Measurements from ENCODE around the gene RND3. TPM values are rescaled to one million over a fixed set of nuclear protein-coding genes. Genes with fewer than 3 reads are reported as not detected.

RND3 gene
- total and polyA plus RNA-seq, 10 of the 15 experiments (the other 5 are each of a cell fraction or from before 2014, with no cell fraction given): 0.38 to 18.3 (median 0.93) TPM

GRCh38 chr2:150426315-150426714 lies 61.2 kb downstream of the RND3 start:
- ATAC-seq: peak; percentile 63
- no peak overlapping the region for H3K4me3 ChIP-seq
- POLR2A ChIA-PET: interaction anchor here (0.6 to 1.3 kb wide), 2 partner anchors 15 to 50 kb away, joined by 3 to 4 read pairs; no protein-coding TSS in a partner anchor
- no peak overlapping the region for H3K4me2 ChIP-seq (ENCODE audit: control insufficient read depth, insufficient read depth)
- SMC1A ChIA-PET (ENCODE audit: uncharacterized antibody, unreplicated experiment): interaction anchor here (0.6 to 3.0 kb wide), 9 partner anchors 18 to 345 kb away, joined by 3 to 23 read pairs (median 4); no protein-coding TSS in a partner anchor
- 0% methylated on average over 2 of the region's 2 CpGs for WGBS (ENCODE audit: insufficient coverage, insufficient replicate concordance, low lambda C conversion rate, missing lambda C conversion rate)
- no peaks in the 10 kb centered on the region for H4K20me1 ChIP-seq (ENCODE audit: control insufficient read depth, insufficient read depth)
- H3K36me3 ChIP-seq (ENCODE audit: control insufficient read depth in 2 of 2, insufficient read depth in 2 of 2, low read length in 1 of 2): no peaks in the 10 kb centered on the region
- RAD21 ChIA-PET (ENCODE audit: unreplicated experiment): interaction anchor here (0.6 to 3.5 kb wide), 9 partner anchors 18 to 782 kb away, joined by 3 to 18 read pairs (median 4); no protein-coding TSS in a partner anchor
- no peak overlapping the region for H3K9ac ChIP-seq (ENCODE audit: control insufficient read depth, insufficient read depth, low read length)
- no peaks in the 10 kb centered on the region for H3K4me1 ChIP-seq (ENCODE audit: control insufficient read depth, insufficient read depth, low read length)
- CTCF ChIA-PET: interaction anchor here (0.7 to 3.6 kb wide), 5 partner anchors 47 to 175 kb away, joined by 3 to 21 read pairs (median 8); no protein-coding TSS in a partner anchor
- DNase-seq (ENCODE audit: low read depth, low spot score): no peak
- no peak for FAIRE-seq
- TF ChIP-seq SIN3A (IDR thresholded peaks at IDR 0.05; ENCODE audit: low read depth, low read length) (no peak), YBX1 (IDR thresholded peaks at IDR 0.05) (no peak), HDAC6 (IDR thresholded peaks at IDR 0.05; ENCODE audit: unreplicated experiment) (no peak), SMAD1 (IDR thresholded peaks at IDR 0.05; ENCODE audit: low read depth, partially characterized antibody) (no peak), IRF5 (IDR thresholded peaks at IDR 0.05; ENCODE audit: borderline replicate concordance) (no peak), KAT2A (conservative IDR thresholded peaks at IDR 0.05; ENCODE audit: control insufficient read depth, low read depth, low read length) (no peak), PKNOX1 (IDR thresholded peaks at IDR 0.05) (no peak), ZNF217 (IDR thresholded peaks at IDR 0.05) (no peak)
- no peaks in the 10 kb centered on the region for H3K9me3 ChIP-seq (replicated peaks; ENCODE audit: control insufficient read depth, insufficient read depth, low read length)
- intact Hi-C loops (cut with micrococcal nuclease; ENCODE audit: unreplicated experiment): no loop called here
- H3K79me2 ChIP-seq (ENCODE audit: control insufficient read depth, insufficient read depth, low read length): no peaks in the 10 kb centered on the region
- in situ Hi-C loops (cut with MboI): no loop called here
- no peaks in the 10 kb centered on the region for H3K27me3 ChIP-seq (replicated peaks in 1 of 2; ENCODE audit: control insufficient read depth in 2 of 2, insufficient read depth in 2 of 2, low read length in 1 of 2)
- no peak overlapping the region for H2AFZ ChIP-seq (ENCODE audit: control insufficient read depth, low read depth, low read length)
- no peak overlapping the region for H3K27ac ChIP-seq (ENCODE audit: control insufficient read depth, insufficient read depth)
- BruUV-seq (replicated peaks): no TSS peak
